Esophagus squamous epithelium (tissue), 5 donors: ENCODE data around the gene PCCA. TPM values are rescaled to one million over a fixed set of nuclear protein-coding genes. Genes with fewer than 3 reads are reported as not detected.
"Not testable (repeated sequence)": the region's sequence is repeated elsewhere in the genome, so short reads cannot be mapped to it uniquely, and the experiment has no call there.

Source experiments
- DNase-seq: peaks from one replicate; lab custom pipeline; 2025; lab: John Stamatoyannopoulos, UW
- H3K27ac ChIP-seq, 4 donors: fragments of 200-600 bp; sonication (generic); one replicate each; pipeline ENCODE4 v1.5.1; 2016 to 2019; ENCODE audit warnings: mild to moderate bottlenecking in 1 of 4
- H3K27me3 ChIP-seq, 4 donors: fragments of 200-600 bp; sonication (generic); 1 replicate in 3 of 4; 2 replicates in 1 of 4; pipeline versions ENCODE4 v1.5.1 to v1.6.0; 2017 to 2021; ENCODE audit warnings: antibody characterized with exemption in 1 of 4
- H3K36me3 ChIP-seq, 3 donors: fragments of 200-600 bp; sonication (generic); one replicate each; pipeline ENCODE4 v1.5.1; 2016 to 2019
- H3K4me1 ChIP-seq, 3 donors: fragments of 200-600 bp; sonication (generic); one replicate each; pipeline ENCODE4 v1.5.1; 2017 to 2019
- H3K4me3 ChIP-seq, 4 donors: fragments of 200-600 bp; sonication (generic); 1 replicate in 3 of 4; 2 replicates in 1 of 4; pipeline ENCODE4 v1.5.1; 2016 to 2019; ENCODE audit warnings: mild to moderate bottlenecking in 2 of 4, moderate library complexity in 1 of 4
- H3K9me3 ChIP-seq, 3 donors: fragments of 200-600 bp; sonication (generic); one replicate each; pipeline ENCODE4 v1.5.1; 2016 to 2019
- CTCF ChIP-seq, 6 experiments: fragments of 450-650 bp in 4 of 6; fragments of 200-600 bp in 2 of 6; sonication (generic) in 2 of 6; IDR thresholded peaks; one replicate each; pipeline ENCODE4 v1.5.1; 2016 to 2019; ENCODE audit warnings: antibody characterized with exemption in 6 of 6, mild to moderate bottlenecking in 4 of 6, moderate library complexity in 4 of 6
- POLR2A ChIP-seq, 4 donors: fragments of 450-650 bp; IDR thresholded peaks; one replicate each; pipeline ENCODE4 v1.6.1; 2017; ENCODE audit warnings: antibody characterized with exemption in 4 of 4, mild to moderate bottlenecking in 4 of 4, moderate library complexity in 3 of 4
- WGBS, 2 donors: methylation state at CpG; one replicate each; pipeline ENCODE4 v1.1.5; 2018; 5-methylcytosine and 5-hydroxymethylcytosine counted together
- intact Hi-C: fragments of 100-400 bp; cut with DNase I; formaldehyde crosslinking; loops from one replicate; pipeline ENCODE4 v1.15.0; 2022
- total RNA-seq, 4 donors: library from RNA; depleted of rRNA; stranded (reverse); fragments of >200 nt; gene quantifications; one replicate each; pipeline ENCODE4 v1.1.0, GENCODE V29; 2016
- donor health status: DM: yes; HTN: yes; CAD: no.

Gene PCCA
- total RNA-seq, 4 donors from 2014 or later: 21.5 to 46.5 (median 30.2) TPM

GRCh38 chr13:100149389-100149788 is 60.5 kb downstream of the PCCA start:
- Histone ChIP-seq H3K27ac (no peak overlapping the region), H3K9me3 (peaks cover 0 to 3% (median 0%) of the 10 kb centered on the region in 3 donors), H3K4me1 (no peaks in the 10 kb centered on the region), H3K36me3 (peaks cover 0 to 39% (median 0%) of the 10 kb centered on the region in 3 donors), H3K4me3 (no peak overlapping the region), H3K27me3 (no peaks in the 10 kb centered on the region)
- 83 to 86% methylated on average over 4 of the region's 4 CpGs for WGBS, 2 donors
- intact Hi-C loops: no loop called here
- no peak for TF ChIP-seq POLR2A (IDR thresholded peaks at IDR 0.05)
- TF ChIP-seq CTCF (IDR thresholded peaks at IDR 0.05): no peak
- no peak for DNase-seq

GRCh38 chr13:100150711-100151110 is 61.8 kb downstream of the PCCA start:
- intact Hi-C loops, H3K27ac ChIP-seq, H3K4me1 ChIP-seq, H3K9me3 ChIP-seq, H3K27me3 ChIP-seq, DNase-seq, H3K4me3 ChIP-seq: not testable (repeated sequence)
- 91 to 100% methylated on average over 9 to 12 of the region's 16 CpGs for WGBS, 2 donors
- peaks cover 0 to 41% (median 0%) of the 10 kb centered on the region in 3 donors for H3K36me3 ChIP-seq

GRCh38 chr13:100154842-100155416 is 66.0 kb downstream of the PCCA start:
- 92 to 96% methylated on average over 6 of the region's 6 CpGs for WGBS, 2 donors
- DNase-seq: no peak
- H3K36me3 ChIP-seq: peaks cover 0 to 42% (median 0%) of the 10 kb centered on the region in 3 donors
- H3K9me3 ChIP-seq: no peaks in the 10 kb centered on the region
- no peaks in the 10 kb centered on the region for H3K27me3 ChIP-seq
- H3K27ac ChIP-seq: no peak overlapping the region
- intact Hi-C loops: no loop called here
- TF ChIP-seq CTCF (IDR thresholded peaks at IDR 0.05): no peak
- no peak for TF ChIP-seq POLR2A (IDR thresholded peaks at IDR 0.05)
- no peak overlapping the region for H3K4me3 ChIP-seq
- no peaks in the 10 kb centered on the region for H3K4me1 ChIP-seq

GRCh38 chr13:100156788-100157187 is 67.9 kb downstream of the PCCA start:
- Histone ChIP-seq H3K27me3 (no peaks in the 10 kb centered on the region), H3K4me3 (no peak overlapping the region), H3K4me1 (no peaks in the 10 kb centered on the region), H3K9me3 (no peaks in the 10 kb centered on the region), H3K27ac (no peak overlapping the region), H3K36me3 (peaks cover 0 to 39% (median 0%) of the 10 kb centered on the region in 3 donors)
- TF ChIP-seq CTCF (IDR thresholded peaks at IDR 0.05) (no peak), POLR2A (IDR thresholded peaks at IDR 0.05) (no peak)
- intact Hi-C loops: no loop called here
- no peak for DNase-seq
- 40 to 72% methylated on average over 1 of the region's 1 CpG for WGBS, 2 donors

- Histone ChIP-seq H3K27ac (no peak overlapping the region), H3K4me3 (no peak overlapping the region), H3K9me3 (no peaks in the 10 kb centered on the region), H3K4me1 (peaks cover 0 to 3% (median 0%) of the 10 kb centered on the region in 3 donors), H3K27me3 (no peaks in the 10 kb centered on the region), H3K36me3 (peaks cover 0 to 39% (median 0%) of the 10 kb centered on the region in 3 donors)
- DNase-seq: no peak
- no peak for TF ChIP-seq POLR2A (IDR thresholded peaks at IDR 0.05)
- 85 to 98% methylated on average over 2 of the region's 2 CpGs for WGBS, 2 donors
- intact Hi-C loops: no loop called here
Observed at GRCh38 chr13:100158569-100158968, 69.7 kb downstream of the PCCA start.

GRCh38 chr13:100159584-100159983 is 70.7 kb downstream of the PCCA start:
- intact Hi-C loops: no loop called here
- 77 to 88% methylated on average over 5 of the region's 5 CpGs for WGBS, 2 donors

More at GRCh38 chr13:100159584-100159983, 70.7 kb downstream of the PCCA start:
- peaks cover 0 to 36% (median 0%) of the 10 kb centered on the region in 3 donors for H3K36me3 ChIP-seq
- no peak overlapping the region for H3K4me3 ChIP-seq
- no peak for DNase-seq
- no peak for TF ChIP-seq POLR2A (IDR thresholded peaks at IDR 0.05)
- no peak for TF ChIP-seq CTCF (IDR thresholded peaks at IDR 0.05)
- H3K4me1 ChIP-seq: peaks cover 0 to 3% (median 0%) of the 10 kb centered on the region in 3 donors
- H3K9me3 ChIP-seq: no peaks in the 10 kb centered on the region
- no peaks in the 10 kb centered on the region for H3K27me3 ChIP-seq
- H3K27ac ChIP-seq: no peak overlapping the region
